Measurements from ENCODE around the gene TMEM26.
A peak's percentile ranks its signal among the peaks of the same experiment; 100 is the strongest.

The TMEM26 gene

GRCh38 chr10:61452655-61453641 lies at the start of gene TMEM26:
Gene TMEM26 (minus strand): TSS chr10:61453381. CDS start chr10:61453081, 300 bp downstream.
- peak; percentile 34 for DNase-seq

DNA sequence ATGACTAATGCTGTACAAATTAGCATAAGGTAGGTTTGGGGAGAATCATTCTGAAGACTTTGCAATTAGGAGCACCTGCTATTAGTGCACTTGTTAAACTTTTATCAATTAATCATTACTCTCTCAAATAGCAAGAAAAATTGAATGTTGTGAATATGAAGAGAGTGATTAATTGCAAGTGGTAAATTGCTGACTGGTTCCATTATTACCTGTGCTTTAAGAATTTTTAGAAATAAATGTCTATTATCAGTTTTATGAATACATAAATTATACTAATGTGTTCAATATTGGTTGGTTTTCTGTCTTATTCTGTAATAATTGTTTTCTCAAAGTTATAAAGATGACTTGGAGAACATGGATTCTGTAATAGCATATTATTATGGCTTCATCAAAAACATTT lies 47.3 kb upstream of the TMEM26 start:
- no peak for DNase-seq

- no peak for DNase-seq
Observed at GRCh38 chr10:61492364-61492995, 39.3 kb upstream of the TMEM26 start.

DNA sequence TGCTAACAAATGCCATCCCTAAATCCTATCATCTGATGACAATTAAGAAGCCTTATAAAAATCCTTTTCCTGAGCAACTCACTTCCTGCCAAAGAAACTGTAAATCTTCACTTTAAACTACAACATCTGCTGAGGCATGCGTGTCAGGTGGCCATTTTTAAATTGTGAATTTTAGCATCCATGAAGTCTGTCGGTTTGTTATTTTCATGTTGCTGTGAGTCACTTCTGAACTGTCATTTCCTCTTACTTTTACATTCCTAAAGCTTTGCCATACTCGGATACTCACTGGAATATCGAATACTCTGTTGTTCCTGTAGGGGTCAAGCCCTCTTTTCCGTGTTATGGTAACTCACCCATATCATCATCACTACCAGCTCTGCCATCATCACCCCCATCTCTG lies 34.3 kb upstream of the TMEM26 start:
- DNase-seq: peak; percentile 83

DNA sequence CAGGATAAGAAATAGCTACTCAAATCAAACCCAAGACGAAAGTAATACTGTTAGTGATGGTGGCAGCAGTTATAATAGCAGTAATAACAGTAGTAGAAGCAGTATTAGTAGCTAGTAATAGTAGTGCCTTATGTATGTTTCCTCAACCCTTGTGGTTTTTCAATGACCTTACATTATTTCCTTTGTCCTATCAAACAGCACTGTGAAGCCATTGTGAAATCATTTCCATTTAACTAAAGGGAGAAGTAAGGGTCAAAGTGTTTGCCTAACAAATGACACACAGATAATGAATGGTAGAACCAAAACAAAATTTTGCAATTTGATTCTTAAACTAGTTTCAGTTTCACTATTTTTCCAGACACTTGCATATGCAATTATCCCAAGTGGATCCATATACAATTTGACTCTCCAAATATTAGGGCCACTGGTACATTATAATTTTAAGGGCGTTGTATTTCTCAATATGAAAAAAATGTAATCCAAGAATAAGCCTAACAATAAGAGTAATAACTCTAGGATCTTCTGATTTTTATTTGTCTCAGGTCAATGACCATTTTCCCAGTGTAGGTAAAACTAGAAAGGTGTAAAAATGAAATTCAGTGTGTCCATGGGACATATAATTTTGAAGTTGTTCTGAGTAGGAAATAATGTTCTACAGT lies 33.7 kb upstream of the TMEM26 start:
- no peak for DNase-seq

- no peak for DNase-seq
Observed at GRCh38 chr10:61486251-61486650, 33.1 kb upstream of the TMEM26 start.

DNA sequence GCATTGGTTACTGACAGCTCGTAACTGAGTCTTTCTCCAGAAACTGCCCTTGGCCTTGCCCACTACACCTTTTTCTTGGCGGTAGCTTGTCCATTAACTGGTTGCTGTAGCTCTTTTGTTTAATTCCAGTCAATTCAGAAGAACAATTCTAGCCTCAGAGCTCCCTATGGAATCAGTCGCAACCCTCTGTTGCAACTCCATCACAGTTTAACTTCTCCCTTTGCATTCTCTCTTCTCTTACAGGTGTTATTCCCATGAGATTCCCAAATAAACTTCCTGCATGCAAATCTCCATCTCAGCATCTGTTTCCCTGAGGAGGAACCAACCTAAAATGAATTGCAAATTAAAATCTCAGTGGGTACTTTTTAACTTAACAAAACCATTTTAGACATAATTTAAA lies 28.4 kb upstream of the TMEM26 start:
- no peak for DNase-seq

GRCh38 chr10:61480208-61480607 lies 27.0 kb upstream of the TMEM26 start:
- DNase-seq: no peak

DNA sequence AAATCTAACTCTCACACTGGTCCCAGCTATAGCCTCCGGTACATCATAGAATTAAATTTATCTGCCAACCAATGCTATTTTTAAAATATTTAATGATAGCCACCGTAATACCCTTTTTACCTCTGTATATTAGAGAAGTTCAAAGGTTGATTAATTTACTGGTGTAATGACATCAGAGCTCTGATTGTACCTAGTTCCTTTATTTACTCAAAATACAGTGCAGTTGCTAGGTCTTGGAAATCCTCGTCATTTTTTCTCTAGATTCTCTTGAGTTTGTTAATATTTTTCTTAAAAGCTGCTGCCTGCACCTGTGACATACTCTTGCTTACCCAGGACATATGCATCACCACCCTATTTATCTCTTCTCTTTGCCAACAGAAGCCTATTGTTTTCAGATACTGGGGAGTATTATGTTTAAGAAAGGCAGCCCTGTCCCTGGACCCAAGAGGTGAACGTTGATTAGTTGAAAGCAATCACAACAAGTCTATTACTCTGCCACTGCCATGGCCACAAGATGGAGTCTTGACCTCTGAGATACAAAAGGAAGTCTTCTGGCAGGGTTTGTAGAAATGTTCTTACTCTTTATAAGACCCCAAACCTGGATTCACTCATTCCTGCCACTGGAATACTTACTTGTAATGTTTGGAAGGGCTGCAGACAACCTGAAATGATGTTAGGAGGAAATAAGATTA lies 25.6 kb upstream of the TMEM26 start:
- DNase-seq: no peak

- DNase-seq: no peak
Observed at GRCh38 chr10:61477451-61477850, 24.3 kb upstream of the TMEM26 start.

DNA sequence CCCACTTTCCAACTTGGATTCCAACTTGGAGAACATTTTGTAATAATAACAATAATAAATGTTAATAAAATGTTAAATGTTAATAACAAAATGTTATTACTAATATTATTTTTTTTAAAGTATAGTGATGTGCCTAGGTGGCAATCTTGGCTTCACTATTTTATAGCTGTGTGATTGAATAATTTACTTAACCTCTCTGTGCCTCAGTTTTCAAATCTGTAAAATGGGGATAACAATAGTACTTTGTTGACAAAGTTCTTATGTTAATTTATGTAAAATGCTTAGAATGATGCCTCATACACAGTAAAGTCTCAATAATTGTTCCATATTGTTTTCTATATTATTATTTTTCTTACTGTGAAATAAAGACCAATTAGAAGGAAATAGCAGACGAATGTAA lies 23.3 kb upstream of the TMEM26 start:
- DNase-seq: no peak

- DNase-seq: peak; percentile 68
Observed at GRCh38 chr10:61475449-61475873, 22.3 kb upstream of the TMEM26 start.

DNA sequence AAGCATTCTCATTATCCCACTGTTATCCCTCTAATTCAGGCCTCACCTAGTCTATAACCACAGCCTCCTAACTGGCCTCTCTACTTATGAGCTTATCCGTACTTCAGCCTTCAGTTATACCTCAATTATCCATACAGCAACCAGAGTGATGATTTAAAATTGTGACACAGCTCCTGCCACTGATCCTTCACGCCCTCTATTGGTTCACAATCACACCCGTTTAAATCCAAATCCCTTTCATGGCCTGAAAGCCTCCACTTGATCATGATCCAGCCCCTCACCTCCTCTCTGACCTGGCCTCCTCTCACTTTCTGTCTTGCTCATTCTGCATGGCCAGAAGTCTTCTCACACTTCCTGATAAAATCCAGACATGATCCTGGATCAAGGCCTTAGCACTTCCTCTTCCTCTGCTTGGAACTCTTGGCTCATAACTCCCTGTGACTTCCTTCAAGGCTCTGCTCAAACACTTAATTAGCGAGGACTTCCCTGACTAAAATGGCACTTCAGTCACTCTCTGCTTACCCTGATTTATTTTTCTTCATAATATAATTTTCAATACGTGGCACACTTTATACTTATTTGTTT lies 19.0 kb upstream of the TMEM26 start:
- no peak for DNase-seq

DNA sequence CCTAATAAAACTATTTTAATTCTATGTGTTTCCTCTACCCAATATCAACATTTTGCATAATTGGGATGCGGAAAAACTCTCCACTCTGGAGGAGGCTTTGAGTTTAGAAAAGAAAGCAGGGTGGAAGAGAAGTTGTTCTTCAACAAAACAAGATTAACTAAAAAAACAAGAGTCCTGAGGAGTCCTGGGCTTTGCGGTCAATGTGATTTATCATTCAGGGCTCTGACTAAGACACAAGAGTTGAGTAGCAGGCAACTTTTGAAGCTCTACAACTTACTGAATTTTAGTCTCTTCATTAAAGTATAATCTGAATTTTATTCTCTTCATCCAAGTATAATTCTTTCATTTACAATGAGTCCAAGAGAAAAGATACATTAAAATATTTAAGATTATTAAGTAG lies 18.3 kb upstream of the TMEM26 start:
- DNase-seq: no peak

GRCh38 chr10:61470740-61471139 lies 17.6 kb upstream of the TMEM26 start:
- no peak for DNase-seq

DNA sequence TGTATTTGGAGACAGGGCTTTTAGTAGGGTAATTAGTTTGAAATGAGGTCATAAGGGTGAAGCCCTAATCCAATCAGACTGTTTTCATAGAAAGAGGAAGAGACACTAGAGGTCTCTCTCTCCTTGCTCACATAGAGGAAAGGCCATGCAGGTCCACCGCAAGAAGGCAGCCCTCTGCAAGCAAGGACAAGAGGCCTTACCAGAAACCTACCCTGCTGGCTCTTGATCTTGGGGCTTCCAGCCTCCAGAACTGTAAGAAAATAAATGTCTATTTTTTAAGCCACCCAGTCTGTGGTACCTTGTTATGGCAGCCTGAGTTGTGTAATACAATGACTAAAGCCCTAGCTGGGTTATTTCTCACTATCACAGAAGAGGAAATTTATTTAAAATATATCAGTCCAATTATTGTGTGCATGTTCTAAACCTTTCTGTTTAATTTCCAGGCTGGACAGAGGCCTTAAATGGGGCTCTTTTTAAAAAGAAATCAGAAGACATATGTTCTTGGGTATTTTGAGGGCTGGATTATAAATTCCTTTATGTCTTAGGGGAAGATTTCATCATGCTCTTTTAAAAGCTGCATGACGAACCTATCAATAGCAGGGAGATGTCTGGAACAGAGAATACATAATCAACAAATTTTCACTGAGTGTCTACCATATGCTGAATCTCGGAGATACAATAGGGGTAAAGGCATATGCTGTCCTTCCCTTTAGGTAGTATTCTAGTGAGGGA lies 12.9 kb upstream of the TMEM26 start:
- peak; percentile 59 for DNase-seq

GRCh38 chr10:61465171-61465496 lies 12.0 kb upstream of the TMEM26 start:
- DNase-seq: no peak

GRCh38 chr10:61464461-61465170 lies 11.4 kb upstream of the TMEM26 start:
- peak; percentile 66 for DNase-seq

- DNase-seq: peak; percentile 79
Observed at GRCh38 chr10:61463035-61463909, 10.1 kb upstream of the TMEM26 start.

- no peak for DNase-seq
Observed at GRCh38 chr10:61460835-61461234, 7.7 kb upstream of the TMEM26 start.

All from fibroblast of upper back skin (primary cell).